Measurements from ENCODE around the gene KHSRP. TPM values are rescaled to one million over a fixed set of nuclear protein-coding genes. Genes with fewer than 3 reads are reported as not detected.

Gene KHSRP
- total RNA-seq, 1 experiment from 2014 or later = 297 TPM

DNA sequence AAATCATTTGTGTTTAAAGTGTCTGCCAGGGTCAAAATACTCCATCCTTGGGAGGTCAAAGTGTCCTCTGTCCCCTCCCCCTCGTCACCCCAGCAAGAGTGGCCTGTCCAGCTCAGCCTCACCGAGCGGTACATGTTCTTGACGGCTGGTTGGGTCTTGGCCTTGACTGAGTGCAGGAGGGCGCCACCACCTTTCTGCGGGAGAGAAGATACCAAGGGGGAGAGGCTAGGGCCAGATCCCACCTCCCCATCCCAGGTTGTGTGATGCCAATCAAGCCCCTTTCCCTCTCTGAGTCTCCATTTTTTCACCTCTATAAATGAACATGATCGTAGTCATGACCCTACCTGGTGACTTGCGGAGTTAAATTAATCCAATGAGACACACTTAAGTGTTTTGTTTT is 45.6 kb upstream of the KHSRP start:
- H3K4me1 Mint-ChIP-seq (ENCODE audit: low read depth, unreplicated experiment) = peaks cover 15% of the 10 kb centered on the region
- H3K27ac Mint-ChIP-seq (ENCODE audit: unreplicated experiment) = no peak overlapping the region
- H3K36me3 Mint-ChIP-seq (ENCODE audit: insufficient read depth, unreplicated experiment) = peaks cover 27% of the 10 kb centered on the region
- intact Hi-C loops (cut with micrococcal nuclease; ENCODE audit: unreplicated experiment) = no loop called here
- H3K9me3 Mint-ChIP-seq (ENCODE audit: low read depth, unreplicated experiment) = no peaks in the 10 kb centered on the region
- H3K27me3 Mint-ChIP-seq (ENCODE audit: unreplicated experiment) = no peaks in the 10 kb centered on the region
- CTCF ChIA-PET = no interaction called here
- TF ChIP-seq, protein P1, sequence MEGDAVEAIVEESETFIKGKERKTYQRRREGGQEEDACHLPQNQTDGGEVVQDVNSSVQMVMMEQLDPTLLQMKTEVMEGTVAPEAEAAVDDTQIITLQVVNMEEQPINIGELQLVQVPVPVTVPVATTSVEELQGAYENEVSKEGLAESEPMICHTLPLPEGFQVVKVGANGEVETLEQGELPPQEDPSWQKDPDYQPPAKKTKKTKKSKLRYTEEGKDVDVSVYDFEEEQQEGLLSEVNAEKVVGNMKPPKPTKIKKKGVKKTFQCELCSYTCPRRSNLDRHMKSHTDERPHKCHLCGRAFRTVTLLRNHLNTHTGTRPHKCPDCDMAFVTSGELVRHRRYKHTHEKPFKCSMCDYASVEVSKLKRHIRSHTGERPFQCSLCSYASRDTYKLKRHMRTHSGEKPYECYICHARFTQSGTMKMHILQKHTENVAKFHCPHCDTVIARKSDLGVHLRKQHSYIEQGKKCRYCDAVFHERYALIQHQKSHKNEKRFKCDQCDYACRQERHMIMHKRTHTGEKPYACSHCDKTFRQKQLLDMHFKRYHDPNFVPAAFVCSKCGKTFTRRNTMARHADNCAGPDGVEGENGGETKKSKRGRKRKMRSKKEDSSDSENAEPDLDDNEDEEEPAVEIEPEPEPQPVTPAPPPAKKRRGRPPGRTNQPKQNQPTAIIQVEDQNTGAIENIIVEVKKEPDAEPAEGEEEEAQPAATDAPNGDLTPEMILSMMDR (IDR thresholded peaks at IDR 0.05; ENCODE audit: unreplicated experiment) = no peak
- BruUV-seq (replicated peaks) = no TSS peak
- H3K4me3 Mint-ChIP-seq (ENCODE audit: low read depth, unreplicated experiment) = no peak overlapping the region
- DNase-seq = no peak

DNA sequence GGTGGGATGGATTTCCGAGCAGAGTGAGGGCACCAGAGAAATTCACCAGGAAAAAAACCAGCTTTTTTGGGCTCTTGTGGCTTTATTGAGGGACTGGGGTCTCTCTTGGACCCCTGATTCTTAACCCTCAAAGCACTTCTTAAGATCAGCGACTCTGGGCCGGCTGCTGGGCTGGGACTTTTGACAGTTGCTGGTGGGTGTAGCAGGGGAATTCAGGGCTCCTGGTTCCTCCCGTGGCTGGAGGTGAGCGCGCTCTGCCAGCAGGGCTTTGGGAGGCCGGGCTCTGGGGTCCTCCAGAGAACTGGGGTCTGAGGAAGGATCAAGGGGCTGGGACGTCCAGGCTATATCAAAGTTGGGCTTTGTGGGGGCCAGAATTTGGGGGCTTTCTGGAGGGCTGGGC is 42.8 kb upstream of the KHSRP start:
- Mint-ChIP-seq H3K27me3 (ENCODE audit: unreplicated experiment) (no peaks in the 10 kb centered on the region), H3K27ac (ENCODE audit: unreplicated experiment) (no peak overlapping the region), H3K9me3 (ENCODE audit: low read depth, unreplicated experiment) (no peaks in the 10 kb centered on the region), H3K36me3 (ENCODE audit: insufficient read depth, unreplicated experiment) (peaks cover 42% of the 10 kb centered on the region), H3K4me3 (ENCODE audit: low read depth, unreplicated experiment) (no peak overlapping the region), H3K4me1 (ENCODE audit: low read depth, unreplicated experiment) (peaks cover 15% of the 10 kb centered on the region)
- intact Hi-C loops (cut with micrococcal nuclease; ENCODE audit: unreplicated experiment) = no loop called here
- CTCF ChIA-PET = no interaction called here
- BruUV-seq (replicated peaks) = no TSS peak
- no peak for DNase-seq
- TF ChIP-seq, protein P1 (IDR thresholded peaks at IDR 0.05; ENCODE audit: unreplicated experiment) = no peak

DNA sequence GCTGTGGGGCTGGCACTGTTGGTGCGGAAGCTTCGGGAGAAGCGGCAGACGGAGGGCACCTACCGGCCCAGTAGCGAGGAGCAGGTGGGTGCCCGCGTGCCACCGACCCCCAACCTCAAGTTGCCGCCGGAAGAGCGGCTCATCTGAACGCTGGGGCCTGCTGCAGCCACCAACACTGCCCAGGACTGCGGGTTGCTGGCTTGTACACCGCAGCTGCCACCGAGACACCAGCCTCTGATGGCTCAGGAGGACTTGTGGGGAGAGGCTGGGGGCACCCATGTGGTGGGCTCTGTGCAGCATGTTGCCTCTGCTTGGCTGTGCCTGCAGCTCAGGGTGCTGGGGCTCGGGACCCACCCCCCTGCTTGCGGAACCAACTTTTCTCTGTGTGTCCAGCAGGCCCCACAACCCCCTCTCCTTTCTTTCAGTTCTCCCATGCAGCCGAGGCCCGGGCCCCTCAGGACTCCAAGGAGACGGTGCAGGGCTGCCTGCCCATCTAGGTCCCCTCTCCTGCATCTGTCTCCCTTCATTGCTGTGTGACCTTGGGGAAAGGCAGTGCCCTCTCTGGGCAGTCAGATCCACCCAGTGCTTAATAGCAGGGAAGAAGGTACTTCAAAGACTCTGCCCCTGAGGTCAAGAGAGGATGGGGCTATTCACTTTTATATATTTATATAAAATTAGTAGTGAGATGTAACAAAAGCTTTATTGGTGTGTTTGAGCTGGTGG is 42.1 kb upstream of the KHSRP start:
- Mint-ChIP-seq H3K27me3 (ENCODE audit: unreplicated experiment) (no peaks in the 10 kb centered on the region), H3K9me3 (ENCODE audit: low read depth, unreplicated experiment) (no peaks in the 10 kb centered on the region), H3K36me3 (ENCODE audit: insufficient read depth, unreplicated experiment) (peaks cover 42% of the 10 kb centered on the region), H3K4me3 (ENCODE audit: low read depth, unreplicated experiment) (no peak overlapping the region), H3K27ac (ENCODE audit: unreplicated experiment) (no peak overlapping the region), H3K4me1 (ENCODE audit: low read depth, unreplicated experiment) (peaks cover 15% of the 10 kb centered on the region)
- DNase-seq = no peak
- CTCF ChIA-PET = no interaction called here
- TF ChIP-seq, protein P1 (IDR thresholded peaks at IDR 0.05; ENCODE audit: unreplicated experiment) = no peak
- intact Hi-C loops (cut with micrococcal nuclease; ENCODE audit: unreplicated experiment) = no loop called here
- BruUV-seq (replicated peaks) = no TSS peak

DNA sequence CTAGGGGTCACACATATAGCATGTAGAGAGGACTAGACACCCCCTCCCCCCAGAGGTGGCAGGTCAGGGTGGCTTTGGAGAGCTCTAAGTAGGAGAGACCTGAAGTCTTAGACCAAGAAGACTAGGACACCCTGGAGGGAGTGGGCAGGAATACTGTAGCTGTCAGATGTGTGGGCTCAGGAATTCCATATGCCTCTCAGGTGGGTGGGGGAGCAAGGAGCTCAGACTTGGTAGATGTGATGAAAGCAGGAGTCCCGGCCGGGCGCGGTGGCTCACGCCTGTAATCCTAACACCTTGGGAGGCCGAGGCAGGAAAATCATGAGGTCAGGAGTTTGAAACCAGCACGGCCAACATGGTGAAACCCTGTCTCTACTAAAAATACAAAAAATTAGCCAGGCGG is 41.1 kb upstream of the KHSRP start:
- Mint-ChIP-seq H3K27ac (ENCODE audit: unreplicated experiment) (peak overlapping the region; percentile 89), H3K36me3 (ENCODE audit: insufficient read depth, unreplicated experiment) (peaks cover 42% of the 10 kb centered on the region), H3K9me3 (ENCODE audit: low read depth, unreplicated experiment) (no peaks in the 10 kb centered on the region), H3K27me3 (ENCODE audit: unreplicated experiment) (no peaks in the 10 kb centered on the region), H3K4me1 (ENCODE audit: low read depth, unreplicated experiment) (peaks cover 15% of the 10 kb centered on the region), H3K4me3 (ENCODE audit: low read depth, unreplicated experiment) (peak overlapping the region; percentile 90)
- CTCF ChIA-PET = no interaction called here
- no peak for DNase-seq
- BruUV-seq (replicated peaks) = no TSS peak
- TF ChIP-seq, protein P1 (IDR thresholded peaks at IDR 0.05; ENCODE audit: unreplicated experiment) = no peak
- intact Hi-C loops (cut with micrococcal nuclease; ENCODE audit: unreplicated experiment) = no loop called here
